Superior temporal gyrus (tissue), 1 donor: ENCODE results near the gene FAM168A.

Experiments
- DNase-seq: peaks from one replicate; pipeline ENCODE4 v3.0.0-alpha.2; 2016; ENCODE audit errors: extremely low spot score

Gene FAM168A

GRCh38 chr11:73401217-73401923 lies 196.5 kb downstream of the FAM168A start:
- no peak for DNase-seq

- DNase-seq = no peak
Observed at GRCh38 chr11:73400293-73400692, 197.6 kb downstream of the FAM168A start.

DNA sequence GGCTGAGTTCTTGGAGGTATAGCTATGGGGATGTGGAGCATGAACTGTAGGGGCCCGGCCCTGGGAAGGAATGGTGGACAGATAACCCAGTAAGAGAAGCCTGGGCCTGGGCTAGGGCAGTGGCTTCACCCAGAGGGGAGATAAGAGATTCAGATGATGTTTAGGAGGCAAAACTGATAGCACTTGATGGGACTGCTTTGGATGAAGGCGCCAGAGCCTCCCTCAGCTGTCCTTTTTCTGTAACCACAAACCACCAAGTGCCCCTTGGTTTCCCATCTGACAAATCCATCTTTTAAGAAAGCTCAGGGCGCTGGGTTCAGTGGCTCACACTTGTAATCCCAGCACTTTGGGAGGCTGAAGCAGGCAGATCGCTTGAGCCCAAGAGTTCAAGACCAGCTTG lies 198.3 kb downstream of the FAM168A start:
- no peak for DNase-seq

GRCh38 chr11:73399159-73399590 lies 198.7 kb downstream of the FAM168A start:
- DNase-seq = no peak

GRCh38 chr11:73398721-73399120 lies 199.2 kb downstream of the FAM168A start:
- DNase-seq = no peak

- DNase-seq = no peak
Observed at GRCh38 chr11:73398132-73398526, 199.8 kb downstream of the FAM168A start.

DNA sequence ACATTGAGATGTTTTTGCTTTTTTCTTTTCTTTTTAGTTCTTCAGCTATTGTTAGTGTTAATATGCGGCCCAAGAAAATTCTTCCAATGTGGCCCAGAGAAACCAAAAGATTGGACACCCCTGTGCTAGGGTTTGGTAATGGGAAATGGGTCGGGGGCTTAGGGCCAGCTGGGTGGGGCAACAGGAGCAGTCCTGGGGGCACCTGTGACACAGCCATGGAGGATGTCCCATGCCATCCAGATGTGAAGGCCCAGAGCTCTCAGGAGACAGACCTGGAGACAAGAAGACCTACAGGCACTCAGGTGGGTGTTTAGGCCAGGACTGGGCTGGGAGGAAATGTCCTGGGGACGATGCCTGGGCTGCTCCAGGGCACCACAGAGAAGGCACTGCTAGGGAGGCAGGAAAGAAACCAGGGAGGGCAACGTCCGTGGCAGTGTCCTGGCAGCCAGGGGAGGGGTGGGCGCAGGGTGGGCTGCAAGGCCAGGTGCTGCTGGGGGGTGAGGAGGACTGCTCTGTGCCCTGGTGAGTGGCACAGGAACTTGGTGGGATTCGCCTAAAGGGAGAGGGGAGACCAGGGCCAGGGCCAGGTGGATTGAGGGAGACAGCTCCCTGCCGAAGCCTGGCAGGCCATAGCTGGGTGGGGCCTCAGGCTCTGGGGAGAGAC lies 200.3 kb downstream of the FAM168A start:
- no peak for DNase-seq

GRCh38 chr11:73396985-73397384 lies 200.9 kb downstream of the FAM168A start:
- DNase-seq = no peak

- DNase-seq = no peak
Observed at GRCh38 chr11:73396251-73396930, 201.5 kb downstream of the FAM168A start.

DNA sequence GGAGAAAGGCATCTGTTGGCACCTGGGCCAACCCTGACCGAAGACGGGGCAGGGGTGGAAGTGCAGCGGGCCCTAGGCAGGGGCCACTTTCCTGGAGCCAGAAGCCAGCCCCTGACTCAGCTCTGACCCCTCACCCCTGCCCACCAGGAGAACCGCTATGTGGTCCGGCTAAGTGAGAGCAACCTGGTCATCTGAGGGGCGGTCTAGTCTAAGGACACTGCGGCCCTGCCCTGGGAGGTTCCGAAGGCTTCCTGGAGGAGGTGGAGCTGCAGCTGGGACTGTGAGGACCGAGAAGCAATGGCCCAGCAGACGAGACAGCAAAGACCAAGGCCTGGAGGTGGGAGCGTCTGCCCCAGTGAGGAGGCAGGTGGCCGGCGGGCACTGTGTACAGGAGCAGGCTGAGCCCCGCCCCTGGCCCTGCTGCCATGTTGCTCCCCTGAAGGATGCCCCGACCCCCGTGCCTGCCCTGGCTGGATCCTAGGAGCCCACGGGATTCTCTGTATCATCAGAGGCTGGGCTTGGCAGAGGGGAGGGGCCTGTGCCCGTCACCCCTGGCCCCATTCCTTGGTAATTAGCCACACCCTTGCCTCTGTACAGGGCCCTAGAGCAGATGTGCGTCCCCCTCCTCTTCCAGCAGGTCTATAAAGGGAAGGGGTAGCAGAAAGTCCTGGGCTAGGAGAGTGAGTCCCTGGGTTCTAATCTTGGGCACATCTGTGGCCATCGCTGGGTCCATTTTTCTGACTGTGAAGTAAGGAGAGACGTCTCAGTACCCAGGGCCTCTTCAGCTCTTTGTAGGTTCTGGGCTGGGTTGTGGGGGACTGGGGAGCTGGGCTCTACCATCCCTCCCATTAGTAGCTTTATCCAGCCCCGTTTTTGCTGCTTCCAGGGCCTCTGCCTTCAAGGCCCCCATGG lies 202.4 kb downstream of the FAM168A start:
- DNase-seq = no peak

DNA sequence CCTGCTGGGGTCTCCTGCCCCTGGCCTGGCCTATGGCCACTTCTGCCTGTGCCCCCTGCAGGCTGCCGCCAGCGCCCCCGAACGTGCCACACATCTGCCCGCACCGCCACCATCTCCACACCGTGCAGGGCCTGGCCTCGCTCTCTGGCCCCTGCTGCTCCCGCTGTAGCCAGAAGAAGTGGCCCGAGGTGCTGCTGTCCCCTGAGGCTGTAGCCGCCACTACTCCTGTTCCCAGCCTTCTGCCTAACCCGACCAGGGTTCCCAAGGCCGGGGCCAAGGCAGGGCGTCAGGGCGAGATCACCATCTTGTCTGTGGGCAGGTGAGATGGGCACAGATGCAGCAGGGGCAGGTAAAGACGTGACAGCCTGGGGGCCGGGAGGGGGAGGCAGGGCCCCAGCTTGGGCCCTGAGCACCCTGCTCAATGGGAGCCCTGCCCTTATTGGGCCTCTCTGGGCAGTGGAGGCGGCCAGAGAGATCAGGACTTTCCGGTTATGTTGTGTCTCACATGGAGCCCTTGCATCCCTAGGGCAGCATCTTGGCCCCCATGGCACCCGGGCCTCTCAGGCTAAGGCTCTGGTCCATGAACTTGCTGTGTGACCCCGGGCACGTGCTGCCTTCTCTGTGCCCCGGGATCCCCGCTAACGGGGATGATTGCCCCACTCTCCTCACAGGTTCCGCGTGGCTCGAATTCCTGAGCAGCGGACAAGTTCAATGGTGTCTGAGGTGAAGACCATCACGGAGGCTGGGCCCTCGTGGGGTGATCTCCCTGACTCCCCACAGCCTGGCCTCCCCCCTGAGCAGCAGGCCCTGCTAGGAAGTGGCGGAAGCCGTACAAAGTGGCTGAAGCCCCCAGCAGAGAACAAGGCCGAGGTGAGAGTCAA lies 203.3 kb downstream of the FAM168A start:
- DNase-seq = no peak

GRCh38 chr11:73393479-73394415 lies 204.2 kb downstream of the FAM168A start:
- peak; percentile 88 for DNase-seq

DNA sequence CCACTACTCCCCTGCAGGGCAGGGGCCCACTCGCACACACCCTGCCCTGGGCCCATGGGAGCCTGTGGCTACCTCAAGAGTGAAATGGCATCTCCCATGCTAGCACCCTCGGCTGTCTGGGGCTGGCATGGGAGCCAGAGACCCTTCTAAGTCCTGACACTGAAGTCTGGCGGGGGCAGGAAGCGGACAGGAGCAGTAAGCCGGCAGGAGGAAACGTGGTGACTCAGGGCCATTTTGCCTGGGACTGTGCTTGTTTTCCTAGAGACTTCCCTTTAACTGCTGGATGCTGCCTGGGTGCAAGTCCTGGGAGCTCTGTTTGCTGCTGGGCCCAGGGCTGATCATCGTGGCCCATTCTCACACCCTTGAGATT lies 204.9 kb downstream of the FAM168A start:
- DNase-seq = no peak

GRCh38 chr11:73392108-73393010 lies 205.6 kb downstream of the FAM168A start:
- no peak for DNase-seq

DNA sequence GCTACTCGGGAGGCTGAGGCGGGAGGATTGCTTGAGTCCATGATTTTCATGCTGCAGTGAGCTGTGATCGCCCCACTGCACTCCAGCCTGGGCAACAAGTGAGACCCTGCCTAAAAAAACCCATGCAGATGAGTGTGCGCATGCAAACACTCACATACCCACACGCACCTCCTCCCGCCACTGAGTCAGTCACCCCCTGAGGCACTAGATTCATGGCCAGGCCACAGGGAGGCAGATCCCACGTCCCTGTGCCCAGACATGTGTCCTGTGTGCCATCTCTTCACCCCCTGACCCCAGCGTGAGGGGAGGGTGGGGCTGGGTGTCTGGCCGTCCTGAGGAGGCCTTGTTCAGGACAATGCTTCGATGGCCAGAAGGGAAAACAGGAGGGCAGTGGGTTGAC lies 206.2 kb downstream of the FAM168A start:
- DNase-seq = no peak

DNA sequence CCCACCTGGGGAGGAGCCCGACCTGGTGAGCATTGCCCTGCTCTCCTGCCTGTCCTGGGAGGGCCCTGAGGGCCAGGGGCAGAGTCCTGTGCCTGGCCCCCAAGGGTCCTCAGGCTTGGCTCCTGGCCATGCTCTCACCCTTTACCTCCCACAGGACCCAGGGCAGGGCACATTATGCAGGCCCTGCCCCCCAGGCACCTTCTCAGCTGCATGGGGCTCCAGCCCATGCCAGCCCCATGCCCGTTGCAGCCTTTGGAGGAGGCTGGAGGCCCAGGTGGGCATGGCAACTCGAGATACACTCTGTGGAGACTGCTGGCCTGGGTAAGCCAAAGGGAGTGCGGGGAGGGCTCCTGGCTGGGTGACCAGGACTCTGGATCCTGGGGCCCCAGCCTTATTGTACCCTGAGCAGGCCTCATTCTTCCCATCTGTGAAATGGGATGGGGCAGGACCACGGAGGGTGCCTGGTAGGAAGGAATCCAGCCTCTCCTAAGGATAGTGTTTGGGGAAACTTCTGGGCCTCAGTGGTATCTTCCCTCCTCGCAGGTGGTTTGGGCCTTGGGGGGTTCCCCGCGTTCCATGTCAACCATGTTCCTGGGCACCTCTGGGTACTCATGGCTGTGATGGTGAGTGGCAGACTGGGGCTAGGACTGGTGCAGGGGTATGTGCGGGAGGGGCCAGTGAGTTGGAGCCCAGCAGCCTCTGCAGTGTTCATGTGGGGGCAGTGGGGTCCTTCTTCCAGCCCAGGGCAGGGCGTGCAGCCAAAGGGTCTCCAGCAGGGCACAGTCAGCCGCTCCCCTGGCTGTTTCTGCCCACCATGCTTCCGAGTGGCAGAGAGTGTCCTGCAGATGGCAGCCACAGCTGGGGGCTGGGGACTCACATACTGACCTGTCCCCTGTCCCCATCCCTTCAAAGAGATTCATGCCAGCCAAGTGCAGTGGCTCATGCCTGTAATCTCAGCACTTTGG lies 207.0 kb downstream of the FAM168A start:
- no peak for DNase-seq

DNA sequence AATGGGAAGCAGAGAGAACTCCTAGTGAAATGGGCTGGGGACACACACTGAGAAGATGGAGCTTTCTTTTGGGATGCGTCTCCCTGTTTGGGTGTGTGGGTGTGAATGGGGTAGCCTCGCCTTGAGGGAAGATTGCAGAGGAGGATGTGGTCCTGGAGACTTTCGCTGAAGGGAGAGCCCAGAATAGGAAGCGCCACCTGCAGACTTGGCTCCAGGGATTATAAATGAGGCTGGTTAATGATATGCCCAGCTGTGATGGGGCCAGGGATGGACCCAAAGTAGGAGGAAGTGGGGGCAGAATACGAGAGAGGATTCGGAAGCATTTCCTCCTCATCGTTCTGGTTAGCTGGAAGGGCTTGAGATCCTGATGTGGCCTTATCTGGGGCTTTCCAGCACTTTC lies 208.0 kb downstream of the FAM168A start:
- DNase-seq = no peak

DNA sequence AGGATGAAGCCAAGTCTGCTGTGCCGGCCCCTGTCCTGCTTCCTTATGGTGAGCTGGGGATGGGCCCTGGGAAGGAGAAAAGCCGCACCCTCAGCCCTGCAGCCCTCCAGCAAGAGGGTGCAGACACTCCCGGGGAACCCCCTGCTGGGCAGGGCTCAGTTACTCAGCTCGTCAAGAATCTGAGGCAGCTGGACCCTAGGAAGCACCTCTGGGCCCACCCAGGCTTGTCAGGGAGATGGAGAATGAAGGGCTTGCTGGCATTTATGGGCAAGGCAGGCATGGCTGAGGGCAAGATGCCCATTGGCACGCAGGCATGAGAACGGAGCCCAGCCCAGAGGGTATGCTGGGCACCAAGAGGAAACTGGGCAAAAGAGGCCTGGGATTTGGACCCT lies 208.8 kb downstream of the FAM168A start:
- DNase-seq = no peak
